ENCODE data around the gene BSPH1.
"Not testable (repeated sequence)": the region's sequence is repeated elsewhere in the genome, so short reads cannot be mapped to it uniquely, and the experiment has no call there.

The BSPH1 gene

GRCh38 chr19:47973529-47973928 is 18.4 kb downstream of the BSPH1 start:
- Histone ChIP-seq H2AFZ (ENCODE audit: low read depth, low read length) (no peak overlapping the region), H3K79me2 (ENCODE audit: low read length) (no peaks in the 10 kb centered on the region), H3K27ac (ENCODE audit: low read length) (no peak overlapping the region), H3K36me3 (replicated peaks; ENCODE audit: low read depth, low read length) (no peaks in the 10 kb centered on the region), H3K9ac (ENCODE audit: low read length) (no peak overlapping the region), H3K4me1 (ENCODE audit: low read length) (no peaks in the 10 kb centered on the region), H3K9me3 (ENCODE audit: insufficient read depth, low read length) (no peaks in the 10 kb centered on the region), H3K4me2 (ENCODE audit: low read length) (no peak overlapping the region), H4K20me1 (ENCODE audit: insufficient read depth, low read length) (no peaks in the 10 kb centered on the region), H3K4me3 (ENCODE audit: low read length) (no peak overlapping the region), H3K27me3 (ENCODE audit: low read depth, low read length) (peaks cover 39% of the 10 kb centered on the region)
- TF ChIP-seq EZH2phosphoT487 (IDR thresholded peaks at IDR 0.05; ENCODE audit: low read depth) (no peak), CTCF (IDR thresholded peaks at IDR 0.05; ENCODE audit: low read depth, low read length) (no peak)

- H4K20me1 ChIP-seq (ENCODE audit: insufficient read depth, low read length); H3K27ac ChIP-seq (ENCODE audit: low read length); H3K4me3 ChIP-seq (ENCODE audit: low read length); H3K36me3 ChIP-seq (replicated peaks; ENCODE audit: low read depth, low read length); H3K4me1 ChIP-seq (ENCODE audit: low read length); H3K4me2 ChIP-seq (ENCODE audit: low read length); H3K9me3 ChIP-seq (ENCODE audit: insufficient read depth, low read length); H3K79me2 ChIP-seq (ENCODE audit: low read length); H2AFZ ChIP-seq (ENCODE audit: low read depth, low read length); H3K9ac ChIP-seq (ENCODE audit: low read length): not testable (repeated sequence)
- peaks cover 12% of the 10 kb centered on the region for H3K27me3 ChIP-seq (ENCODE audit: low read depth, low read length)
These were observed 36.0 kb downstream of the BSPH1 start for GRCh38 chr19:47955936-47956335.

- not testable (repeated sequence) for H3K4me2 ChIP-seq (ENCODE audit: low read length); H3K4me3 ChIP-seq (ENCODE audit: low read length); H2AFZ ChIP-seq (ENCODE audit: low read depth, low read length); H3K27ac ChIP-seq (ENCODE audit: low read length); H3K79me2 ChIP-seq (ENCODE audit: low read length); H3K36me3 ChIP-seq (replicated peaks; ENCODE audit: low read depth, low read length); H3K9me3 ChIP-seq (ENCODE audit: insufficient read depth, low read length); H4K20me1 ChIP-seq (ENCODE audit: insufficient read depth, low read length); H3K4me1 ChIP-seq (ENCODE audit: low read length); H3K27me3 ChIP-seq (ENCODE audit: low read depth, low read length); H3K9ac ChIP-seq (ENCODE audit: low read length)
These were observed 39.8 kb downstream of the BSPH1 start for GRCh38 chr19:47952132-47952531.

- not testable (repeated sequence) for H3K27ac ChIP-seq (ENCODE audit: low read length); H3K4me3 ChIP-seq (ENCODE audit: low read length); H3K36me3 ChIP-seq (replicated peaks; ENCODE audit: low read depth, low read length); H3K79me2 ChIP-seq (ENCODE audit: low read length); H3K4me2 ChIP-seq (ENCODE audit: low read length); H3K9ac ChIP-seq (ENCODE audit: low read length); H3K27me3 ChIP-seq (ENCODE audit: low read depth, low read length); H3K9me3 ChIP-seq (ENCODE audit: insufficient read depth, low read length); H4K20me1 ChIP-seq (ENCODE audit: insufficient read depth, low read length); H2AFZ ChIP-seq (ENCODE audit: low read depth, low read length); H3K4me1 ChIP-seq (ENCODE audit: low read length)
- peak; percentile 40 for TF ChIP-seq CTCF (IDR thresholded peaks at IDR 0.05; ENCODE audit: low read depth, low read length)
These were observed 42.0 kb downstream of the BSPH1 start for GRCh38 chr19:47949852-47950521.

- not testable (repeated sequence) for H3K79me2 ChIP-seq (ENCODE audit: low read length); H3K27ac ChIP-seq (ENCODE audit: low read length); H3K27me3 ChIP-seq (ENCODE audit: low read depth, low read length); H3K4me2 ChIP-seq (ENCODE audit: low read length); H3K4me3 ChIP-seq (ENCODE audit: low read length); H3K9me3 ChIP-seq (ENCODE audit: insufficient read depth, low read length); H3K4me1 ChIP-seq (ENCODE audit: low read length); H3K36me3 ChIP-seq (replicated peaks; ENCODE audit: low read depth, low read length); H2AFZ ChIP-seq (ENCODE audit: low read depth, low read length); H4K20me1 ChIP-seq (ENCODE audit: insufficient read depth, low read length); H3K9ac ChIP-seq (ENCODE audit: low read length)
These were observed 63.4 kb downstream of the BSPH1 start for GRCh38 chr19:47928581-47928980.

GRCh38 chr19:47920107-47920506 is 71.9 kb downstream of the BSPH1 start:
- H2AFZ ChIP-seq (ENCODE audit: low read depth, low read length); H3K9me3 ChIP-seq (ENCODE audit: insufficient read depth, low read length); H3K4me2 ChIP-seq (ENCODE audit: low read length): not testable (repeated sequence)

More at GRCh38 chr19:47920107-47920506, 71.9 kb downstream of the BSPH1 start:
- H3K4me3 ChIP-seq (ENCODE audit: low read length); H3K27ac ChIP-seq (ENCODE audit: low read length); H3K36me3 ChIP-seq (replicated peaks; ENCODE audit: low read depth, low read length); H3K9ac ChIP-seq (ENCODE audit: low read length); H3K4me1 ChIP-seq (ENCODE audit: low read length); H3K79me2 ChIP-seq (ENCODE audit: low read length); H3K27me3 ChIP-seq (ENCODE audit: low read depth, low read length); H4K20me1 ChIP-seq (ENCODE audit: insufficient read depth, low read length): not testable (repeated sequence)

Measured in OCI-LY3 (cell line).